ENCODE measurements around the gene SYNDIG1.

DNA sequence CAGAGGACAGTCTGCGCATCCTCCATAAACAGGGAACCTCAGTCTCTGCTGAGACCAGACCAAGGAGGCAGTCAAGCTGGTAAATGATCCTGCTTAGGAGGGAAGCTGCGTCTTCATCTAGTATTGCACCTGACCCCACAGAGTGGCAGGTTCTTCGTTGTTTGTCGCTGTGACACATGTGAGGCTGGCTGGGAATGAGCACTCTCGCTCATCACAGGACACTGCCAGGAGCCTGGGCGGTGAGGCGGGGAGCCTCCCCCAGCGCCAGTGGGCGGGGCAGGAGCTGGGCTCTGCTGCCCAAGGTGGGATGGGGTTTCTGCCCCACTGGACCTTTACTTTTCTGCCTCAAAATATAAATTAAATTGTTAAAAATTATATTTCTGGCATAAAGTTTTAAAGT lies 48.4 kb upstream of the SYNDIG1 start:
- TF ChIP-seq, protein P1, sequence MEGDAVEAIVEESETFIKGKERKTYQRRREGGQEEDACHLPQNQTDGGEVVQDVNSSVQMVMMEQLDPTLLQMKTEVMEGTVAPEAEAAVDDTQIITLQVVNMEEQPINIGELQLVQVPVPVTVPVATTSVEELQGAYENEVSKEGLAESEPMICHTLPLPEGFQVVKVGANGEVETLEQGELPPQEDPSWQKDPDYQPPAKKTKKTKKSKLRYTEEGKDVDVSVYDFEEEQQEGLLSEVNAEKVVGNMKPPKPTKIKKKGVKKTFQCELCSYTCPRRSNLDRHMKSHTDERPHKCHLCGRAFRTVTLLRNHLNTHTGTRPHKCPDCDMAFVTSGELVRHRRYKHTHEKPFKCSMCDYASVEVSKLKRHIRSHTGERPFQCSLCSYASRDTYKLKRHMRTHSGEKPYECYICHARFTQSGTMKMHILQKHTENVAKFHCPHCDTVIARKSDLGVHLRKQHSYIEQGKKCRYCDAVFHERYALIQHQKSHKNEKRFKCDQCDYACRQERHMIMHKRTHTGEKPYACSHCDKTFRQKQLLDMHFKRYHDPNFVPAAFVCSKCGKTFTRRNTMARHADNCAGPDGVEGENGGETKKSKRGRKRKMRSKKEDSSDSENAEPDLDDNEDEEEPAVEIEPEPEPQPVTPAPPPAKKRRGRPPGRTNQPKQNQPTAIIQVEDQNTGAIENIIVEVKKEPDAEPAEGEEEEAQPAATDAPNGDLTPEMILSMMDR (IDR thresholded peaks at IDR 0.05) = no peak
- no peak for TF ChIP-seq POLR2A (IDR thresholded peaks at IDR 0.05)

Data from tibial nerve (tissue), 3 donors.